WTC11 (cell line): ENCODE data around the gene SNX9. TPM values are rescaled to one million over a fixed set of nuclear protein-coding genes. Genes with fewer than 3 reads are reported as not detected.

Source experiments
- ATAC-seq: fragments of 200-7000 bp; cut with Tn5 transposase; 2 replicates; pipeline ENCODE4 v1.10.0; 2021; ENCODE audit warnings: mild to moderate bottlenecking, moderate library complexity
- CTCF ChIA-PET: fragments of 300-600 bp; sonication (Branson Sonifier 250); formaldehyde crosslinking; loops from one replicate; lab custom pipeline; 2021; ENCODE audit warnings: antibody characterized with exemption; lab: Charles Lee
- POLR2A ChIA-PET: fragments of 350-600 bp; sonication (Branson Sonifier 250); formaldehyde crosslinking; loops from one replicate; lab custom pipeline; 2021; ENCODE audit warnings: antibody characterized with exemption; lab: Charles Lee
- DNase-seq: peaks from one replicate; pipeline ENCODE4 v3.0.0; 2021; ENCODE audit warnings: low spot score
- H3K27ac Mint-ChIP-seq: 2 replicates; pipeline ENCODE4 v1.8.0; 2021; ENCODE audit warnings: mixed read lengths
- H3K27me3 Mint-ChIP-seq: 2 replicates; pipeline ENCODE4 v1.8.0; 2021; ENCODE audit warnings: low read depth, mild to moderate bottlenecking, moderate library complexity, mixed read lengths
- H3K36me3 Mint-ChIP-seq: 2 replicates; pipeline ENCODE4 v1.8.0; 2021; ENCODE audit warnings: mixed read lengths
- H3K4me1 Mint-ChIP-seq: 2 replicates; pipeline ENCODE4 v1.8.0; 2022; ENCODE audit warnings: mixed read lengths
- H3K4me3 Mint-ChIP-seq: 2 replicates; pipeline ENCODE4 v1.8.0; 2021; ENCODE audit warnings: mild to moderate bottlenecking, moderate library complexity, mixed read lengths
- H3K9me3 Mint-ChIP-seq: 2 replicates; pipeline ENCODE4 v1.8.0; 2021; ENCODE audit warnings: mixed read lengths
- ATF3 ChIP-seq: sonication (generic); formaldehyde crosslinking; conservative IDR thresholded peaks from 2 replicates; pipeline ENCODE4 v1.8.1; 2022; ENCODE audit warnings: mild to moderate bottlenecking, missing genetic modification reagents
- ATF6 ChIP-seq: sonication (generic); formaldehyde crosslinking; IDR thresholded peaks from 2 replicates; pipeline ENCODE4 v1.8.1; 2023; ENCODE audit warnings: mild to moderate bottlenecking, missing genetic modification reagents
- ELF4 ChIP-seq: sonication (generic); formaldehyde crosslinking; IDR thresholded peaks from 2 replicates; pipeline ENCODE4 v1.8.1; 2022; ENCODE audit warnings: low read depth, mild to moderate bottlenecking, moderate library complexity, missing genetic modification reagents
- FOXK1 ChIP-seq: sonication (generic); formaldehyde crosslinking; IDR thresholded peaks from 2 replicates; pipeline ENCODE4 v1.8.0; 2022; ENCODE audit warnings: mild to moderate bottlenecking, moderate library complexity, missing genetic modification reagents
- FOXP4 ChIP-seq: sonication (generic); formaldehyde crosslinking; IDR thresholded peaks from 2 replicates; pipeline ENCODE4 v1.8.0; 2022; ENCODE audit warnings: mild to moderate bottlenecking, missing genetic modification reagents
- GTF2I ChIP-seq: fragments of 250-450 bp; sonication (Bioruptor Pico); conservative IDR thresholded peaks from 2 replicates; pipeline ENCODE4 v1.4.0; 2021; ENCODE audit warnings: mild to moderate bottlenecking
- RELA ChIP-seq: sonication (generic); formaldehyde crosslinking; IDR thresholded peaks from 2 replicates; pipeline ENCODE4 v1.8.1; 2022; ENCODE audit warnings: missing genetic modification reagents, mild to moderate bottlenecking, borderline replicate concordance
- TCF7 ChIP-seq: sonication (generic); formaldehyde crosslinking; IDR thresholded peaks from 2 replicates; pipeline ENCODE4 v1.8.0; 2022; ENCODE audit warnings: mild to moderate bottlenecking, low read depth, missing genetic modification reagents, moderate library complexity
- USF1 ChIP-seq: sonication (generic); formaldehyde crosslinking; IDR thresholded peaks from 2 replicates; pipeline ENCODE4 v1.8.0; 2022; ENCODE audit warnings: mild to moderate bottlenecking, missing genetic modification reagents
- ZNF281 ChIP-seq: sonication (generic); formaldehyde crosslinking; IDR thresholded peaks from 2 replicates; pipeline ENCODE4 v1.8.0; 2023; ENCODE audit warnings: mild to moderate bottlenecking, missing genetic modification reagents
- ZNF317 ChIP-seq: sonication (generic); formaldehyde crosslinking; IDR thresholded peaks from 2 replicates; pipeline ENCODE4 v1.8.1; 2023; ENCODE audit warnings: low read depth, mild to moderate bottlenecking, moderate library complexity, missing genetic modification reagents, borderline replicate concordance
- total RNA-seq: library from RNA; stranded (reverse); gene quantifications from 3 replicates; pipeline ENCODE4 v1.2.3, GENCODE V29; 2021

Gene SNX9
- total RNA-seq, 1 experiment from 2014 or later: 35.0 TPM

GRCh38 chr6:157831424-157832249 is 8.6 kb downstream of the SNX9 start (continued):
- TF ChIP-seq FOXP4 (CRISPR knock-in tag) (no peak), ELF4 (CRISPR knock-in tag) (no peak), ATF6 (CRISPR knock-in tag) (no peak), TCF7 (no peak), RELA (CRISPR knock-in tag) (no peak), ATF3 (CRISPR knock-in tag) (no peak)
- TF ChIP-seq, all 79 proteins: peak for 6

GRCh38 chr6:157832250-157832967 is 9.4 kb downstream of the SNX9 start:
- Mint-ChIP-seq H3K27me3 (no peaks in the 10 kb centered on the region), H3K36me3 (no peaks in the 10 kb centered on the region), H3K27ac (peak overlapping the region; percentile 95), H3K9me3 (no peaks in the 10 kb centered on the region), H3K4me3 (peak overlapping the region; percentile 51; the same call in 1 of the 2 replicates), H3K4me1 (peaks cover 81% of the 10 kb centered on the region)
- no peak for TF ChIP-seq RELA (CRISPR knock-in tag)
- no peak for TF ChIP-seq GTF2I (CRISPR knock-in tag)
- TF ChIP-seq ATF3 (CRISPR knock-in tag): no peak
- no peak for TF ChIP-seq FOXK1 (CRISPR knock-in tag)
- no peak for TF ChIP-seq USF1 (CRISPR knock-in tag)
- TF ChIP-seq ZNF281 (CRISPR knock-in tag): no peak
- no peak for TF ChIP-seq ZNF317 (CRISPR knock-in tag)
- ChIA-PET CTCF (interaction anchor here (0.9 kb wide), 1 partner anchor 41 kb away, joined by 4 read pairs; no protein-coding TSS in a partner anchor), POLR2A (interaction anchor here (0.5 kb wide), 1 partner anchor 256 kb away, joined by 12 read pairs; no protein-coding TSS in a partner anchor)
- DNase-seq (no peak), ATAC-seq (no peak)
